A549 (cell line): ENCODE results near the gene TAF12.

Source experiments
- CEBPB ChIP-seq, 2 experiments: fragments of >200 bp in 1 of 2; sonication (Bioruptor Twin) in 1 of 2; formaldehyde crosslinking in 1 of 2; IDR thresholded peaks; 2 replicates each; pipeline ENCODE4 v1.6.1; 2012 to 2016
- EP300 ChIP-seq, 2 experiments: fragments of >200 bp; sonication (Bioruptor Twin); formaldehyde crosslinking; IDR thresholded peaks; 2 replicates in 1 of 2; 3 replicates in 1 of 2; pipeline ENCODE4 v1.6.1; 2016 to 2017
- ESRRA ChIP-seq: fragments of 150-350 bp; IDR thresholded peaks from 2 replicates; pipeline ENCODE4 v1.6.1; 2014; ENCODE audit warnings: mild to moderate bottlenecking, low read length, borderline replicate concordance
- GATA3 ChIP-seq: IDR thresholded peaks from 2 replicates; pipeline ENCODE4 v1.6.1; 2012; ENCODE audit warnings: borderline replicate concordance
- HOXB13 ChIP-seq: fragments of 250-450 bp; sonication (Bioruptor Pico); IDR thresholded peaks from 2 replicates; pipeline ENCODE4 v1.5.0; 2020; ENCODE audit warnings: low read depth, mild to moderate bottlenecking, moderate library complexity
- MAFK ChIP-seq: fragments of 450-650 bp; IDR thresholded peaks from 2 replicates; pipeline ENCODE4 v1.6.1; 2014; ENCODE audit not compliant: partially characterized antibody
- MAZ ChIP-seq: fragments of 150-350 bp; IDR thresholded peaks from 2 replicates; pipeline ENCODE4 v1.6.1; 2014; ENCODE audit warnings: antibody characterized with exemption, low read depth, low read length, borderline replicate concordance
- NPAS2 ChIP-seq: fragments of 250-450 bp; sonication (Bioruptor Pico); IDR thresholded peaks from 2 replicates; pipeline ENCODE4 v1.8.0; 2022; ENCODE audit warnings: mild to moderate bottlenecking, moderate library complexity, borderline replicate concordance
- POLR2A ChIP-seq: IDR thresholded peaks from 2 replicates; pipeline ENCODE4 v1.6.1; 2012; ENCODE audit warnings: mild to moderate bottlenecking, low read length
- RAD21 ChIP-seq, 2 experiments: fragments of >200 bp in 1 of 2; sonication (Bioruptor Twin) in 1 of 2; formaldehyde crosslinking in 1 of 2; IDR thresholded peaks in 1 of 2; conservative IDR thresholded peaks in 1 of 2; 2 replicates in 1 of 2; 3 replicates in 1 of 2; pipeline ENCODE4 v1.6.1; 2012 to 2018; ENCODE audit warnings: inconsistent platforms in 1 of 2
- RFX5 ChIP-seq: fragments of 450-650 bp; IDR thresholded peaks from 2 replicates; pipeline ENCODE4 v1.7.1; 2014; ENCODE audit warnings: antibody characterized with exemption, mild to moderate bottlenecking, moderate library complexity
- TF ChIP-seq, protein P1 (sequence below): fragments of 250-450 bp; sonication (Bioruptor Pico); IDR thresholded peaks from 2 replicates; pipeline ENCODE4 v1.5.0; 2021; ENCODE audit warnings: mild to moderate bottlenecking, moderate library complexity, borderline replicate concordance
- TF ChIP-seq, protein P2 (sequence below): fragments of >200 bp; sonication (Bioruptor Twin); formaldehyde crosslinking; IDR thresholded peaks from 3 replicates; pipeline ENCODE4 v1.5.1; 2016
- TF ChIP-seq, protein P3 (sequence below): IDR thresholded peaks from 2 replicates; pipeline ENCODE4 v1.6.1; 2012

DNA sequence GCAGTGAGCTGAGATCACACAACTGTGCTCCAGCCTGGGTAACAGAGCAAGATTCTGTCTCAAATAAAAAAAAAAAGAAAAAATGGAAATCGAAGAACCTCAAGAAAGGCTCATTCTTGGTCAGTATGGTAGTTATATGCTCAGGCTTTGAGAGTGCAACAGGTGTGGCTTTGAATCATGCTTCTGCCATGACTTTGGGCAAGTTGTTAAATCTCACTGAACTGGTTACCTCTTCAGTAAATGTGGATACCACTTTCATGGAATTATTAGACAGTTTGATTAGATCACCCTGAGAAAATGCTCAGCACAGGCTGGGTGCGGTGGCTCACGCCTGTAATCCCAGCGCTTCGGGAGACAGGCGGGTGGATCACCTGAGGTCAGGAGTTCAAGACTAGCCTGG, 77.1 kb downstream of the TAF12 start:
- TF ChIP-seq, protein P1, sequence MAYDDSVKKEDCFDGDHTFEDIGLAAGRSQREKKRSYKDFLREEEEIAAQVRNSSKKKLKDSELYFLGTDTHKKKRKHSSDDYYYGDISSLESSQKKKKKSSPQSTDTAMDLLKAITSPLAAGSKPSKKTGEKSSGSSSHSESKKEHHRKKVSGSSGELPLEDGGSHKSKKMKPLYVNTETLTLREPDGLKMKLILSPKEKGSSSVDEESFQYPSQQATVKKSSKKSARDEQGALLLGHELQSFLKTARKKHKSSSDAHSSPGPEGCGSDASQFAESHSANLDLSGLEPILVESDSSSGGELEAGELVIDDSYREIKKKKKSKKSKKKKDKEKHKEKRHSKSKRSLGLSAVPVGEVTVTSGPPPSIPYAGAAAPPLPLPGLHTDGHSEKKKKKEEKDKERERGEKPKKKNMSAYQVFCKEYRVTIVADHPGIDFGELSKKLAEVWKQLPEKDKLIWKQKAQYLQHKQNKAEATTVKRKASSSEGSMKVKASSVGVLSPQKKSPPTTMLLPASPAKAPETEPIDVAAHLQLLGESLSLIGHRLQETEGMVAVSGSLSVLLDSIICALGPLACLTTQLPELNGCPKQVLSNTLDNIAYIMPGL (CRISPR knock-in tag): no peak
- TF ChIP-seq RFX5 (no peak), POLR2A (no peak), GATA3 (no peak), MAZ (no peak), CEBPB (IDR thresholded peaks at IDR 0.05) (no peak), MAFK (no peak), HOXB13 (CRISPR knock-in tag) (no peak), RAD21 (conservative IDR thresholded peaks at IDR 0.05 in 1 of 2, IDR thresholded peaks at IDR 0.05 in 1 of 2) (no peak), ESRRA (no peak), EP300 (IDR thresholded peaks at IDR 0.05) (no peak), NPAS2 (CRISPR knock-in tag) (no peak)
- TF ChIP-seq, protein P2, sequence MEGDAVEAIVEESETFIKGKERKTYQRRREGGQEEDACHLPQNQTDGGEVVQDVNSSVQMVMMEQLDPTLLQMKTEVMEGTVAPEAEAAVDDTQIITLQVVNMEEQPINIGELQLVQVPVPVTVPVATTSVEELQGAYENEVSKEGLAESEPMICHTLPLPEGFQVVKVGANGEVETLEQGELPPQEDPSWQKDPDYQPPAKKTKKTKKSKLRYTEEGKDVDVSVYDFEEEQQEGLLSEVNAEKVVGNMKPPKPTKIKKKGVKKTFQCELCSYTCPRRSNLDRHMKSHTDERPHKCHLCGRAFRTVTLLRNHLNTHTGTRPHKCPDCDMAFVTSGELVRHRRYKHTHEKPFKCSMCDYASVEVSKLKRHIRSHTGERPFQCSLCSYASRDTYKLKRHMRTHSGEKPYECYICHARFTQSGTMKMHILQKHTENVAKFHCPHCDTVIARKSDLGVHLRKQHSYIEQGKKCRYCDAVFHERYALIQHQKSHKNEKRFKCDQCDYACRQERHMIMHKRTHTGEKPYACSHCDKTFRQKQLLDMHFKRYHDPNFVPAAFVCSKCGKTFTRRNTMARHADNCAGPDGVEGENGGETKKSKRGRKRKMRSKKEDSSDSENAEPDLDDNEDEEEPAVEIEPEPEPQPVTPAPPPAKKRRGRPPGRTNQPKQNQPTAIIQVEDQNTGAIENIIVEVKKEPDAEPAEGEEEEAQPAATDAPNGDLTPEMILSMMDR: no peak
- TF ChIP-seq, protein P3, sequence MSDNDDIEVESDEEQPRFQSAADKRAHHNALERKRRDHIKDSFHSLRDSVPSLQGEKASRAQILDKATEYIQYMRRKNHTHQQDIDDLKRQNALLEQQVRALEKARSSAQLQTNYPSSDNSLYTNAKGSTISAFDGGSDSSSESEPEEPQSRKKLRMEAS: no peak
